ENCODE results near the gene CS.

CS gene

GRCh38 chr12:56252649-56253048 is 47.5 kb downstream of the CS start:
- H3K4me3 ChIP-seq (replicated peaks; ENCODE audit: low read depth, low read length), result no peak overlapping the region
- TF ChIP-seq, protein P1, sequence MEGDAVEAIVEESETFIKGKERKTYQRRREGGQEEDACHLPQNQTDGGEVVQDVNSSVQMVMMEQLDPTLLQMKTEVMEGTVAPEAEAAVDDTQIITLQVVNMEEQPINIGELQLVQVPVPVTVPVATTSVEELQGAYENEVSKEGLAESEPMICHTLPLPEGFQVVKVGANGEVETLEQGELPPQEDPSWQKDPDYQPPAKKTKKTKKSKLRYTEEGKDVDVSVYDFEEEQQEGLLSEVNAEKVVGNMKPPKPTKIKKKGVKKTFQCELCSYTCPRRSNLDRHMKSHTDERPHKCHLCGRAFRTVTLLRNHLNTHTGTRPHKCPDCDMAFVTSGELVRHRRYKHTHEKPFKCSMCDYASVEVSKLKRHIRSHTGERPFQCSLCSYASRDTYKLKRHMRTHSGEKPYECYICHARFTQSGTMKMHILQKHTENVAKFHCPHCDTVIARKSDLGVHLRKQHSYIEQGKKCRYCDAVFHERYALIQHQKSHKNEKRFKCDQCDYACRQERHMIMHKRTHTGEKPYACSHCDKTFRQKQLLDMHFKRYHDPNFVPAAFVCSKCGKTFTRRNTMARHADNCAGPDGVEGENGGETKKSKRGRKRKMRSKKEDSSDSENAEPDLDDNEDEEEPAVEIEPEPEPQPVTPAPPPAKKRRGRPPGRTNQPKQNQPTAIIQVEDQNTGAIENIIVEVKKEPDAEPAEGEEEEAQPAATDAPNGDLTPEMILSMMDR (IDR thresholded peaks at IDR 0.05; ENCODE audit: low read depth, low read length, missing control alignments), result no peak
- DNase-seq (ENCODE audit: extremely low read depth, low read depth), result no peak

GRCh38 chr12:56248711-56249110 is 51.4 kb downstream of the CS start:
- TF ChIP-seq, protein P1 (IDR thresholded peaks at IDR 0.05; ENCODE audit: low read depth, low read length, missing control alignments), result no peak
- no peak for DNase-seq (ENCODE audit: extremely low read depth, low read depth)
- no peak overlapping the region for H3K4me3 ChIP-seq (replicated peaks; ENCODE audit: low read depth, low read length)

DNA sequence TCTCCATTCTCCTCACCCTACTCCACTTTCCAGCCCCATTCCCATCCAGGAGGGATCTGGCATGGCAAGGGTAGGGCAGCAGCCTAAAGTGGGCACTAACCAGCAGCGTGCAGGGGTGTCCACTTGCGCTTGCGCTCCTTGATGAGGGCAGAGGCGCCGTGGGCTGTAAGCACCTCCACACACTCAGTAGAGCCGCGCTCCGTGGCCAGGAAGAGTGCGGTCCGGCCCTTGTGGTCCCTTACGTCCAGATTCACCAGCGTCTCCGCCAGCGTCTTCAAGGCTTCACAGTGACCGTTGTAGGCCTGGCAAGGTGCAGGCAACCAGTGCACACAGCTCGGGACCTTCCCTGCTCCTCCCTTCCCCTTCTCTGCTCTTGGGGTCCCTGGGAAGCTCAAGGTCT is 52.2 kb downstream of the CS start:
- H3K4me3 ChIP-seq (replicated peaks; ENCODE audit: low read depth, low read length), result no peak overlapping the region
- TF ChIP-seq, protein P1 (IDR thresholded peaks at IDR 0.05; ENCODE audit: low read depth, low read length, missing control alignments), result no peak
- no peak for DNase-seq (ENCODE audit: extremely low read depth, low read depth)

DNA sequence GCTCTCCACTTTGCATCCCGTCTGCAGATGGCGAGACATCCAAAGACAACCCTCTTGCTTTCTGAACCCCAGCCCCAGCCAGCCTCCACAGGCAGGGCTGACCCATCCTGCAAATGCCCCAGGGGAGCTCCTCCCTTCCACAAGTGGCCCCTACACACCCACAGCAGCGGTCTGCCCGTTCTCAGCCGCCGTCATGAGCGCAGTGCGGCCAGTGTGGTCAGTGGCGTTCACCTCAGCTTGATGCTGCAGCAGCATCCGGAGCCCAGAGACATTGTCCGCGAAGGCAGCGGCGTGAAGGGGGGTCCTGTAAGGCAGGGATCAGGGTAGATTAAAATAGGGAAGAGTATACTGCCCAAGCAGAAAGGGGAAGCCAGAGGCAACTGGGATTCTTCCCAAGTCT is 55.6 kb downstream of the CS start:
- TF ChIP-seq, protein P1 (IDR thresholded peaks at IDR 0.05; ENCODE audit: low read depth, low read length, missing control alignments), result no peak
- no peak overlapping the region for H3K4me3 ChIP-seq (replicated peaks; ENCODE audit: low read depth, low read length)
- no peak for DNase-seq (ENCODE audit: extremely low read depth, low read depth)

DNA sequence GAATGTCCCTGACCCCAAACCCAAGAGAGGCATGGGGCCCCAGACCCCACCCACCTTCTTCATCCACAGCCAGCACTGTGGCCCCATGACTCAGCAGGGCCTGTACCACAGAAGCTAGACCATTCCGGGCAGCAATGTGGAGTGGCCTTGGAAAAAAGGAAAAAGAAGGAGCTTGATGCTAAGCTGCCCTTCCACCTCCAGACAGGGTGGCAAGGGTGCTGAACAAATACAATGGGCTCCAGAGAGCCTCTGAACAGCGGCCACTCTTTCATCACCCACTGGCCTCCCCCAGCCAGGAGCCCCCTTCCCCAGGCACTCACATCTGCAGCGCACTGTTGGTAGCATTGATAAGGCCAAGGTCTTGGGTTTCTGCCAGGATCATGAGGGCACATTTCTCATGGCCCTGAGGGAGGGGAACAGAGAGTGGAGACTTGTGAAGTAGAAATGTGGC is 56.4 kb downstream of the CS start:
- TF ChIP-seq, protein P1 (IDR thresholded peaks at IDR 0.05; ENCODE audit: low read depth, low read length, missing control alignments), result no peak
- H3K4me3 ChIP-seq (replicated peaks; ENCODE audit: low read depth, low read length), result no peak overlapping the region
- no peak for DNase-seq (ENCODE audit: extremely low read depth, low read depth)

- no peak overlapping the region for H3K4me3 ChIP-seq (replicated peaks; ENCODE audit: low read depth, low read length)
- no peak for DNase-seq (ENCODE audit: extremely low read depth, low read depth)
- TF ChIP-seq, protein P1 (IDR thresholded peaks at IDR 0.05; ENCODE audit: low read depth, low read length, missing control alignments), result no peak
Measured at GRCh38 chr12:56242986-56243385, 57.1 kb downstream of the CS start.
